Erythroblast (primary cell): ENCODE results near the gene PTCH2.
A peak's percentile ranks its signal among the peaks of the same experiment; 100 is the strongest.
"Not testable (repeated sequence)": the region's sequence is repeated elsewhere in the genome, so short reads cannot be mapped to it uniquely, and the experiment has no call there.

Experiments
- DNase-seq, 2 experiments: peaks; one replicate each; lab custom pipeline; 2025; lab: John Stamatoyannopoulos, UW
- GATA1 ChIP-seq: IDR thresholded peaks from 2 replicates; pipeline ENCODE4 v1.6.1; 2011; ENCODE audit warnings: low read depth, mild to moderate bottlenecking, control low read depth, low read length, moderate library complexity
- POLR2A ChIP-seq: IDR thresholded peaks from 2 replicates; pipeline ENCODE4 v1.6.1; 2011; ENCODE audit warnings: mild to moderate bottlenecking, low read length

PTCH2 gene

DNA sequence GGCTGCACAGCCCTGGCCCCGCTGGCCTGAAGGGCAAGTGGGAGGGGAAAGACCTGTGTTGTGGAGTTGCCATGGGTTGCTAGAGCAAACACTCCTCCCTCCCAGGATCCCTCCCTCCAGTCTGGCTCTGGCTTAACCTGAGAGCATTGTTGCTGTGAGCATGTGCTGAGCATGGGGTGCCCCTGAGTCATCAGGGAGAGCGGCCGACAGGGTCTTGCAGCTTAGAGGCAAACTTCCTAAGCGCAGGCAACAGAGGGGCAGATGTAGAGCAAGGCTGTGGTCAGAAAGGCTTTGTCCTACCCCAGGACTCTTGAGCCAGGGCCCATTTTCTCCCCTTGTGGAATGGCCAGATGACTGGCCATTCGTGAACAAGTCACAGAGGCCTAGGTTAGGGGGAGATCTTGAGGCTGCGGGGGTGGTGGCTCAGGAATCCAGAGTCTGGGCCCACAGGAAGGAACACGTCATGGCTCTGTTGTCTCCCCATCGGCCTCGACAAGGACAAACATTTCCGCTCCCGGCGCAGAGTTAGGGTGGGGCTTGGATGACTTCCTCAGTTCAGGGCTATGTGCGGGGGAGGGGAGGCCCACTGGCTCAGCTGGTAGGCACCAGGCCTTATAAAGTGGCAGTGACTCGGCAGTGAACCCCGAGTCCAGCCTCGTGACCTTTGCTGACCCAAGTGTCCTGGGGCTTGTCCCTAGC is 35.5 kb downstream of the PTCH2 start:
- TF ChIP-seq GATA1 (no peak), POLR2A (peak; percentile 76)
- DNase-seq: peak; percentile 87 to 92

DNA sequence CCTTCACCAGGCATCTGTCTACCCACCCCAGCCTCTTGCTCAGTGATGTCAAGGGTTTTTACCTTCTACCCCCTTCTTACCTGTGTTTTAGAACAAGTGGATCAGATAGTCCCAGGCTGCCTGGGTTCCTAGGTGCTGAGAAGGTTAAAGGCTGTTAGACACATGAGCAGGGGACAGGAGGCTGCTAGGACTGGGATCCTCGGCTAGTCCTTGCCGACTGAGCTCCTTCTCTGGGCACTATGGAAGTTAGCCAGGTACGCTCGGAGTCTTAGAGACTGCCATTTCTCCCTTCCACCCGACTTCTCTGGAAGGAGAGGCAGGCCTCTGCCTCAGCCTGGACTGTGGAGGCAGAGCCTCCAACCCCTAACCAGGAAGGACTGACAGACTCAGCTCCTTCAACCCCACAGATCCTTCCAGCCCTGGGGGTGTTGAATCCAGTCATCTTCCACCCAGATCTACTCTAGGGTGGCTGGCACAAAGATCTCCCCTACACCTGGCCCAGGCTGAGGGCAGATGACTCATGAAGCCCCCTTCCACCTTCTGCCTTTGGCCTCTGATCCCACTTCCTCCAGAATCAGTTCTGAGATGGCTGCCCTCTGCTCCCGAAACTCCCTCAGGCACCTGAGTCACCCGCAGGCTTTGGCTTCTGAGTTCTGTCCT is 36.2 kb downstream of the PTCH2 start, which contains the start of gene DYNLT4:
TSS of gene DYNLT4 (minus strand) at position 648 of the 660 bp plus-strand sequence. CDS start 683 bp downstream, outside the sequence.
- TF ChIP-seq POLR2A (no peak), GATA1 (no peak)
- DNase-seq: no peak

DNA sequence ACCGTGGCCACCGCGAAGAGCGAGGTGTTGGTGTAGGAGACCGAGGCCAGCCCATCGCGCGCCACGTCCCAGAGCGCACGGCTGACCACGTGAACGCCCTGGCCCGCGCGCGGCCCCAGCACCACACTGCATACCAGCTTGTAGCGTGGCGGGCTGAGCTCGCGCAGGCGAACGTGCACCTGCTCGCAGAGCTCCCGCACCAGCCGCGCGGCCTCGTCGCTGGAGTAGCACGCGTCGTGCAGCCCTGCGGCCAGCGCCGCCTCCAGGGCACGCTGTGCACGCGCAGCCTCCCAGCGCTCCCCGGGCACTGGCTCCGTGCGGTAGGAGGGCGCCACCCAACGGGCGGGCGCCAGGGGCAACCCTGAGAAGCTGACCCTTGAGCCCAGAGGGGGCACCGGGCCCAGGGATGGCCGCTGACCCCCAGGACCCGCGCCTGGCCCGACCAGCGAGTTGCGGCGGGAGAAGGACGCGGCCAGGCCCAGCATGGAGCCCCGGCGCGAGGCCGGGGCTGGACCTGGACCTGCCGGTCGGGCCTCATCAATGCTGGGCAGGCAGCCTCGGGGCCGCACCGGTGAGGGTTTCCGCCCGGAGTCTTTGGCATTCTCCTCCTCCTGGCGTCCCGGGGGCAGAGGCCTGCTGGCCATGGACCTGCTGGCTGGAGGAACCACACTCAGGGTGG is 36.9 kb downstream of the PTCH2 start:
- DNase-seq: no peak
- TF ChIP-seq POLR2A: no peak
- TF ChIP-seq GATA1: no peak

DNA sequence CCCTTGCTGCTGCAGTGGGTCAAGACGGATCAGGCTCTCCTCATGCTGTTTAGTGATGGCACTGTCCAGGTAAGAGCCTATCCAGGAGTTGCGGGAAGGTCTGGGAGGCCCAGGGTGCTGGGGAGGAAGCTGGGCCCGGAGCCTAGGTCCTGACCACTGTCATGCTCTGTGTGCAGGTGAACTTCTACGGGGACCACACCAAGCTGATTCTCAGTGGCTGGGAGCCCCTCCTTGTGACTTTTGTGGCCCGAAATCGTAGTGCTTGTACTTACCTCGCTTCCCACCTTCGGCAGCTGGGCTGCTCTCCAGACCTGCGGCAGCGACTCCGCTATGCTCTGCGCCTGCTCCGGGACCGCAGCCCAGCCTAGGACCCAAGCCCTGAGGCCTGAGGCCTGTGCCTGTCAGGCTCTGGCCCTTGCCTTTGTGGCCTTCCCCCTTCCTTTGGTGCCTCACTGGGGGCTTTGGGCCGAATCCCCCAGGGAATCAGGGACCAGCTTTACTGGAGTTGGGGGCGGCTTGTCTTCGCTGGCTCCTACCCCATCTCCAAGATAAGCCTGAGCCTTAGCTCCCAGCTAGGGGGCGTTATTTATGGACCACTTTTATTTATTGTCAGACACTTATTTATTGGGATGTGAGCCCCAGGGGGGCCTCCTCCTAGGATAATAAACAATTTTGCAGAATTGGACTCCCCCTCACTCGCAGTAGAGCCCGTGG is 37.6 kb downstream of the PTCH2 start:
- TF ChIP-seq POLR2A (no peak), GATA1 (no peak)
- DNase-seq: no peak

DNA sequence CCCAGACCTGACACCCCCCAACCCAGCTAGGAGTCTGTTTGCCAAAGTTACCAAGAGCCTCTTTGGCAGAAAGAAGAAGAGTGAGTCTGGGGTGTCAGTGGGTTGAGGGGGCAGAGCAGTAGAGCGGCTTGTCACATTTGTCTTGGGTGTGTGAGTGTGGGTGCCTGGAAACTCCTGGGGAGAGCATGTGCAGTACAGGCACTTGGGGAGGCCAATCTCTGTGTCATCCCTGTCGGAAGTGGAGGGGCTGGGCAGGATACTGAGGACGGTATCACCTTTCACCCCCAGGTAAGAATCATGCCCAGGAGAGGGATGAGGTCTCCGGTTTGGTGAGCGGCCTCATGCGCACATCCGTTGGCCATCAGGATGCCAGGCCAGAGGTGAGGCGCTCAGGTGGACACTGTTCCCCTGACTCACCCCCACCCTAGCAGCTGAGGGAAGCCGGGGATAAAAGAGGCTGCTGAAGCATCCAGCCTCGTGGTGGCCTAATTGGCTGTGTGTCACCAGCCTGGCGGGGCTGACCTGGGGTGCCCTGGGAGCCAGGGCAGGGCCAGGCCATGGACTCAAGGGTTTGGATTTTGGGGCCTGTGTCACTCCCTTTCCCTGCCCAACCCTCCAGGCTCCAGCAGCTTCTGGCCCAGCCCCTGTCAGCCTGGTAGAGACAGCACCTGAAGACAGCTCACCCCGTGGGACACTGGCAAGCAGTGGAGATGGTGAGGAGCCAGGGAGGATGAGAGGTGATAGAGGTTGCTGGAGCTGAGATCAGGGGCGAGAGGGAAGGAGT is 39.5 kb downstream of the PTCH2 start:
- DNase-seq: no peak
- no peak for TF ChIP-seq POLR2A
- no peak for TF ChIP-seq GATA1

DNA sequence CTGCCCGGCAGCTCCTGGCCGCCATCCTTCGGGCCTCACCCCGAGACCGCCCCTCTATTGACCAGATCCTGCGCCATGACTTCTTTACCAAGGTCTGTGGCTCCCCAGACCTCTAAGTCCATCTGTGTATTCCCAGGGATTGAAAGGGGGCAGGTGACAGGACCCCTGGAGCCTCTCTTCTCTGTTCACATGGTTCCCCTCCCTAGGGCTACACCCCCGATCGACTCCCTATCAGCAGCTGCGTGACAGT is 40.1 kb downstream of the PTCH2 start:
- TF ChIP-seq POLR2A (peak; percentile 6), GATA1 (no peak)
- no peak for DNase-seq

DNA sequence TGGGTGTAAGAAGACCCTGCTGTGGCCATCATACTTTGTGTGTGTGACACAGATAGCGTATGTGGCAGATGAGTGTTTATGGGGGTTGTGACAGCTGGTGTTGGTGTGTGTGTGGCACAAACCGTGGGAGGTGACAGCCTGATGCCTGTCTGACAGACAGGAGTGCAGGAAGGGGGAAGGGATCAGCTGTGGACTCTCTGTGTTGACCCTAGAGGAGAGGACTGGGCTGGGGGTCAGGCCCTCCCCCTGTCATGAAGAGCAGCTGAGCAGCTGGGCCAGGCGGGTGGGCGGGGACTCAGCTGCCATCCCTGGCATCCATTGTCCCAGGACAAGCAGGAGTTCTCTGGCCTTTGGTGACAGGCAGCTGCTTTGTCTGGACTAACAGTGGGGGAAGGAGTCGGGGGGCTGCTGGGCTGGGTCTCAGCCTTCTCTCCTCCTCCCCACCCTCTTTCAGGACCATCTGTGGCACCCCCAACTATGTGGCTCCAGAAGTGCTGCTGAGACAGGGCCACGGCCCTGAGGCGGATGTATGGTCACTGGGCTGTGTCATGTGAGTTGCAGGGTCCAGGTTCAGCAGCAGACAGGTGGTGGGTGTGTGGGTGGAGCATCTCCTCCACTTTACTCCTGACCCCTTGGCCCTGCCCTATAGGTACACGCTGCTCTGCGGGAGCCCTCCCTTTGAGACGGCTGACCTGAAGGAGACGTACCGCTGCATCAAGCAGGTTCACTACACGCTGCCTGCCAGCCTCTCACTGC is 40.6 kb downstream of the PTCH2 start:
- TF ChIP-seq GATA1: no peak
- peak; percentile 18 for TF ChIP-seq POLR2A
- no peak for DNase-seq

DNA sequence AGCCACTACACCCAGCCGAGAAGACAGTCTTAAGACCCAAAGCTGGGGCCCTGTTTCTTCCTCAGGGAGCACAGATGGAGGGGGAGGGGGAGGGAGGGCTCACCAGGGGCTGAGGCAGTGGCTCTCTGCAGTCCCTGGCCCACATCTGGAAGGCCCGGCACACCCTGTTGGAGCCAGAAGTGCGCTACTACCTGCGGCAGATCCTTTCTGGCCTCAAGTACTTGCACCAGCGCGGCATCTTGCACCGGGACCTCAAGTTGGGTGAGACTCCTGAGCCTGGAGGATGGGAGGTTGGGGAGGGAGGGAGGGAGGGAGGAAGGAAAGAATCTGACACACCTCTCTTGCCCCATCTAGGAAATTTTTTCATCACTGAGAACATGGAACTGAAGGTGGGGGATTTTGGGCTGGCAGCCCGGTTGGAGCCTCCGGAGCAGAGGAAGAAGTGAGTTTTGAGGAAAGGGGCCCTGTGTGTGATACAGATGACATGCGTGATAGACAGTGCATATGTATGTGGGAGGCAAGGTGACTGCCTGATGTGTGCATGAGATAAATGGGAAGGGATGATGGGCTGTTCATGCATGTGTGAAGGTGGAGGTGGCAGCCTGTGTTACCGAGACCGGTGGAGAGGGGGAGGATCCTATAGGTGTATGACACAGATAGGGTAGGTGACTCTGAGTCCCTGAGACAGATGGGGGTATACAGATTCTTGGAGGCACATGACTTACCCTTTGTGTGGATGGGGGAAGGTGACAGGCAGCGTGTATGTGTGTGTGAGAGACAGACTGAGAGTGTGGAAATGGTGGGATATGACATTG is 41.4 kb downstream of the PTCH2 start:
- TF ChIP-seq GATA1: no peak
- TF ChIP-seq POLR2A: no peak

DNA sequence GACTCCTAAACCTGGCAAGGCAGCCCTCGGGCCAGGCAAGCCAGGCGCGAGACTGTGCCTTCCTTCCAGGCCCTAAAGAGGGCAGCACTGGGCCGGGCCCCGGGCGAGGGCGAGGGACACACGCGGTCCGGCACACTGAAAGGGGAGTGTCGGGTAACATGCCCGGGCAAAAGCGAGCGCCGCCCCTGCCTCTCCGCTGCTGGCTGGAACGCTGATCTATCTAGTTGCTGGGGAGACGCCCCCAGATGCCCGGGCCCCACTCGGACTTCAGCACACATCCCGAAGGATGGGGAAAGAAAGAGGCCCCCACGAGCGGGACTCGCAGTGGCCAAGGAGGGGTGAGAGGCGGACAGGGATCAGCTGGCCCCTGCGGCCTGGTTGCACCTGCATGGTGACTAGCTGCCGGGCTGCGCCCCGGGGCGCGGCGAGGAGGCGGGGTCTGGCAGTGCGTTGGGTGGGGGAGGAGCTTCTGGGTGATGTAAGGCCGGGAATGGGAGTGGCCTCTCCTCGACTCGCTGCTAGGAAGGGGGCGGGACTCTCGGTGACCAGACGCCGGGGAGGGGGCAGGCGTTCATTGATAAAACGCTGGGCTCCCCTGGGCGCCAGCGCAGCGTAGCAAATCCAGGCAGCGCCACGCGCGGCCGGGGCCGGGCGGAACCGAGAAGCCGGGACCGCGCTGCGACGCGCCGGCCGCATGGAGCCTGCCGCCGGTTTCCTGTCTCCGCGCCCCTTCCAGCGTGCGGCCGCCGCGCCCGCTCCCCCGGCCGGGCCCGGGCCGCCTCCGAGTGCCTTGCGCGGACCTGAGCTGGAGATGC is 43.1 kb downstream of the PTCH2 start, which contains the start of gene PLK3:
TSS of gene PLK3 (plus strand) at position 608 of the 815 bp plus-strand sequence. CDS start at position 695, 87 bp downstream.
- TF ChIP-seq GATA1 (no peak), POLR2A (peak; percentile 93)
- peak; percentile 98 to 99 for DNase-seq

More for the DNA sequence above, 41.4 kb downstream of the PTCH2 start:
- DNase-seq: peak in 1 of 2 experiments; percentile 50

DNA sequence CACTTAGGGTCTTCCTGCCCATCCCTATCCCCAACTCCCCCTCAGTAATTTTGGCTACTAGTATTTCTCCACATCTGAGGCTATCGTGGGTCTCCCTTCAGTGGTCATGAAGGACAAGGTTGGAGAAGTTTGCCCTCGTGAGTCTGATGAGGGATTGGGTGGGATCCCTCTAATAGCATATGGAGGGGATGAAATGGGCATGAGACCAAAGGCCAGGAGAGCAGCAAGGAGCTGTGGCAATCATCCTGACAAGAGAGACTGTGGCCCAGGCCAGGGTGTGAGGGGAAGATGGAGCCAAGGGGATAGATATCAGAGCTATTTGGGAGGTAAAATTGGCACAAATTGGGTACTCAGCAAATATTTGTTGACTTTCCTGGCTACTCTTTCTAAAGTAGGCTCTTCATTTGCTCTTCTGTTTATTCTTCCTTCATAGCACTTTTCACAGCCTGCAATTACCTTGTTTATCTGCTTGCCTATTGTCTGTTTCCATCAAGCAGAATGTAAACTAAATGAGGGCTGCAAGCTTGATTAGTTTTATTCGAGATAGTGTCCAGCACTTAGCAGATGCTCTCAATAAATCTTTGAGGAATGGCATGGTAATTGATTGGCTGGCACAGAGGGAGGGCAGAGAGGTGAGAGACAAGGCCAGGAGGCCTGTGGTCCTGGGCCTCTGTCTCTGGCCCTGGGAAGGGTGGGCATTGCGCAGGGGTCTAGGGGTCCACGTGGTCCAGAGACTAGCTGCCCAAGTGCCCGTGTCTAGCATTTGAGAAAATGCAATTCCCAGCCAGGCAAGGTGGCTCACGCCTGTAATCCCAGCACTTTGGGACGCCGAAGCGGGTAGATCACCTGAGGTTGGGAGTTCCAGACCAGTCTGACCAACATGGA is 44.3 kb downstream of the PTCH2 start:
- DNase-seq: no peak
- TF ChIP-seq GATA1 (no peak), POLR2A (no peak)

DNA sequence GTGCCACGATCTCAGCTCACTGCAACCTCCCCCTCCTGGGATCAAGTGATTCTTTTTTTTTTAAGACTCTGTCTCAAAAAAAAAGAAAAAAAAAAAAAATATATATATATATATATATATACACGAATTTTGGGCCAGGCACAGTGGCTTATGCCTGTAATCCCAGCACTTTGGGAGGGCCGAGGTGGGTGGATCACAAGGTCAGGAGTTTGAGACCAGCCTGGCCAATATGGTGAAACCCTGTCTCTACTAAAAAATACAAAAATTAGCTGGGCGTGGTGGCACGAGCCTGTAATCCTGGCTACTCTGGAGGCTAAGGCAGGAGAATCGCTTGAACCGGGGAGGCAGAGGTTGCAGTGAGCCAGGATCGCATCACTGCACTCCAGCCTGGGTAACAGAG is 45.2 kb downstream of the PTCH2 start:
- DNase-seq: not testable (repeated sequence)
